ENCODE results near the gene MRPS2.
"Not testable (repeated sequence)": the region's sequence is repeated elsewhere in the genome, so short reads cannot be mapped to it uniquely, and the experiment has no call there.

- TF ChIP-seq POLR2A, CTCF (IDR thresholded peaks at IDR 0.05): not testable (repeated sequence)
Observed at GRCh38 chr9:135534826-135535225, 34.3 kb downstream of the MRPS2 start.
